Right lobe of liver (tissue), 6 donors: ENCODE measurements around the gene CXCR4. TPM values are rescaled to one million over a fixed set of nuclear protein-coding genes. Genes with fewer than 3 reads are reported as not detected.

ENCODE experiments used
- ATAC-seq, 4 donors: fragments of 200-7000 bp; cut with Tn5 transposase; one replicate each; pipeline ENCODE4 v1.9.1; 2020; ENCODE audit warnings: mild to moderate bottlenecking in 4 of 4, moderate library complexity in 4 of 4
- DNase-seq, 3 donors: peaks; one replicate each; pipeline ENCODE4 v3.0.0-alpha.2; 2020
- H3K27ac ChIP-seq, 3 donors: fragments of 200-600 bp; one replicate each; pipeline ENCODE4 v1.8.0; 2022
- H3K27me3 ChIP-seq, 2 donors: fragments of 200-600 bp; one replicate each; pipeline ENCODE4 v1.8.0; 2022
- H3K36me3 ChIP-seq, 4 donors: fragments of 200-600 bp; sonication (generic) in 1 of 4; one replicate each; pipeline versions ENCODE4 v1.5.1 to v1.8.0; 2017 to 2022; ENCODE audit warnings: control low read depth in 1 of 4
- H3K4me1 ChIP-seq, 4 donors: fragments of 200-600 bp; sonication (generic) in 1 of 4; one replicate each; pipeline versions ENCODE4 v1.5.1 to v1.8.0; 2017 to 2022; ENCODE audit warnings: control low read depth in 1 of 4
- H3K4me3 ChIP-seq, 3 donors: fragments of 200-600 bp; one replicate each; pipeline ENCODE4 v1.8.0; 2022
- H3K9me3 ChIP-seq, 4 donors: fragments of 200-600 bp; sonication (generic) in 1 of 4; one replicate each; pipeline versions ENCODE4 v1.5.1 to v1.8.0; 2017 to 2022; ENCODE audit warnings: control low read depth in 1 of 4
- POLR2A ChIP-seq: fragments of 450-650 bp; IDR thresholded peaks from one replicate; pipeline ENCODE4 v1.6.1; 2017; ENCODE audit warnings: antibody characterized with exemption, mild to moderate bottlenecking
- WGBS: methylation state at CpG from one replicate; pipeline ENCODE4 v1.1.6; 2018; ENCODE audit warnings: low coverage, low lambda C conversion rate; ENCODE audit not compliant: insufficient coverage; ENCODE audit errors: missing lambda C conversion rate; 5-methylcytosine and 5-hydroxymethylcytosine counted together
- intact Hi-C, 2 donors: fragments of 100-400 bp; cut with DNase I; formaldehyde crosslinking; loops; one replicate each; pipeline versions ENCODE4 v1.11.2 to v1.14.1; 2022
- total RNA-seq, 6 experiments: library from RNA; depleted of rRNA in 2 of 6; stranded (reverse); fragments of >200 nt in 2 of 6; fragmentation: NEBNext Ultra II Directional in 3 of 6; extraction: Animal tissue kit (Norgen Biotek cat#: 25700) in 3 of 6; gene quantifications; one replicate each; pipeline versions ENCODE4 v1.1.0 to v1.2.4, GENCODE V29; 2016 to 2023
- TF ChIP-seq, protein P1 (sequence below), 4 donors: fragments of 200-600 bp in 3 of 4; fragments of 450-650 bp in 1 of 4; IDR thresholded peaks; one replicate each; pipeline versions ENCODE4 v1.5.1 to v1.8.0; 2016 to 2022; ENCODE audit warnings: antibody characterized with exemption in 4 of 4, mild to moderate bottlenecking in 2 of 4
- donor health status: DM: no; HTN: yes; CAD: no.
- donor health status: DM: no; HTN: no; CAD: no.
- donor health status: DM: no; HTN: no; CAD: no.
- donor health status: DM: no; HTN: yes; CAD: no.
- donor health status: DM: no; HTN: yes; CAD: no.

CXCR4 gene
- total RNA-seq, 6 experiments from 2014 or later: 1.8 to 12.6 (median 6.9) TPM

DNA sequence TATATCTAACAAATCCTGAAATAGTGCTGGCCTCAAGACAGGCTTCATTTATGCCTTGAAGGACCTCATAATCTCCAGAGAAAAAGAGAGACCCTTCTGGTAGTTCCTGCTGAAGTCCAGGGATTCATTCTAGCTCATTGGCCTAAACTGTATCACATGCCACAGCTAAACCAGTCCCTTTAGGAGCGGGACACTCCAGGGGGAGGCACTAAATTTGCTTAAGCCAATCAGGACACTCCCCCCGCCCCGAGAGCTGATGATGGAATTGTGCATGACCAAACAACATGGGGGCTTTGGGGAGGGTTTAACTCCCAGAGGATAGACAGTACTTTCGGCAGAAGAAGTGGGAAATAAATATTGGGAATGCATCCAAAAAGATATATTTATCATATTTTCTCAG is 36.4 kb upstream of the CXCR4 start:
- Histone ChIP-seq H3K4me1 (no peaks in the 10 kb centered on the region), H3K4me3 (no peak overlapping the region), H3K36me3 (no peaks in the 10 kb centered on the region), H3K9me3 (no peaks in the 10 kb centered on the region), H3K27ac (no peak overlapping the region), H3K27me3 (no peaks in the 10 kb centered on the region)
- DNase-seq: no peak
- WGBS: 43% methylated on average over 3 of the region's 4 CpGs
- ATAC-seq: no peak
- intact Hi-C loops: no loop called here
- TF ChIP-seq POLR2A: no peak
- TF ChIP-seq, protein P1, sequence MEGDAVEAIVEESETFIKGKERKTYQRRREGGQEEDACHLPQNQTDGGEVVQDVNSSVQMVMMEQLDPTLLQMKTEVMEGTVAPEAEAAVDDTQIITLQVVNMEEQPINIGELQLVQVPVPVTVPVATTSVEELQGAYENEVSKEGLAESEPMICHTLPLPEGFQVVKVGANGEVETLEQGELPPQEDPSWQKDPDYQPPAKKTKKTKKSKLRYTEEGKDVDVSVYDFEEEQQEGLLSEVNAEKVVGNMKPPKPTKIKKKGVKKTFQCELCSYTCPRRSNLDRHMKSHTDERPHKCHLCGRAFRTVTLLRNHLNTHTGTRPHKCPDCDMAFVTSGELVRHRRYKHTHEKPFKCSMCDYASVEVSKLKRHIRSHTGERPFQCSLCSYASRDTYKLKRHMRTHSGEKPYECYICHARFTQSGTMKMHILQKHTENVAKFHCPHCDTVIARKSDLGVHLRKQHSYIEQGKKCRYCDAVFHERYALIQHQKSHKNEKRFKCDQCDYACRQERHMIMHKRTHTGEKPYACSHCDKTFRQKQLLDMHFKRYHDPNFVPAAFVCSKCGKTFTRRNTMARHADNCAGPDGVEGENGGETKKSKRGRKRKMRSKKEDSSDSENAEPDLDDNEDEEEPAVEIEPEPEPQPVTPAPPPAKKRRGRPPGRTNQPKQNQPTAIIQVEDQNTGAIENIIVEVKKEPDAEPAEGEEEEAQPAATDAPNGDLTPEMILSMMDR (IDR thresholded peaks at IDR 0.05): no peak

DNA sequence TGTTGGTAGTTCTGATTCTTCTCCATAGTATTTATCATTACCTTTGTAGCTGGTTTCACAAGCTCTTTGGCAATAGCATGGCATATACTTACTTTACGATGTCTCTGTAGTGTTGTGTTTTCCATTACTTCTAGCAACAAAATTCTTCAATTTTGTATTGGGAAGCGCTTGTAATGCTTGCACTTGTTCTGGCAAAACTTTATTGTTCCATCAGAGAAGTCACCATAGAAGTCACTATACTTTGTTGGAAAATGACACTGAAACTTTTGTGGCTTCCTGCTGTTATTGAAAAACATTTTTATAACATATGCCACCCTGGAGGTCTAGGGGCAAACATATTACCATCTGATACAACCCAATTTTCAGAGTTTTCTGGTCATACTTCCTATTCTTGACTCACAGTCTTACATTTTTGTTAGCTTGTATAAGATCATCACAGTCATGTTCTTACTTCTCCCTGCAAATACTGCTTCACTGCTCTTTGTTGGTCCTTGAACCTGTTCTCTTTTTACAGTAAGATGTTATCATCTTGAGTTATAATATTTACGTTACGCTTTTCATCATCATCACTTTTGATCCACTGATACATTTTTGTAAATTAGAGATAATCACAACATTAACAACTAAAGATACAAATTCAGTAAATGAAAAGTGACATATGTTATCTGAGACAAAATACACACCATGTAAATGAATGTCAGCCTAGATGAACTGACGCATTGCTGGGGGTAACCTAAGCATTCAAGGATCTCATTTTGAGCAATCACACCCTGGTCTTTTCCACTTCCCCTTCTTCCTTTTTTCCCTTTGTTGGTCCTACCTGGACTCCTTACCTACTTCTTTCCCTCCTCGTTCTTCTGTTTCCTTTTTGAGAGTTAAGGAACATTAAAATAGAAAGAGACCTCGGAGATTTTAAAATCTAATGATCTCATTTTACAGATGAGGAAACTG is 33.3 kb upstream of the CXCR4 start:
- ATAC-seq (no peak), DNase-seq (no peak)
- no peak overlapping the region for H3K4me3 ChIP-seq
- 55% methylated on average over 7 of the region's 7 CpGs for whole genome bisulfite sequencing
- intact Hi-C loops: no loop called here
- TF ChIP-seq POLR2A: no peak
- TF ChIP-seq, protein P1 (IDR thresholded peaks at IDR 0.05): no peak
- H3K36me3 ChIP-seq: no peaks in the 10 kb centered on the region
- no peak overlapping the region for H3K27ac ChIP-seq
- H3K4me1 ChIP-seq: no peaks in the 10 kb centered on the region
- no peaks in the 10 kb centered on the region for H3K27me3 ChIP-seq
- no peaks in the 10 kb centered on the region for H3K9me3 ChIP-seq

DNA sequence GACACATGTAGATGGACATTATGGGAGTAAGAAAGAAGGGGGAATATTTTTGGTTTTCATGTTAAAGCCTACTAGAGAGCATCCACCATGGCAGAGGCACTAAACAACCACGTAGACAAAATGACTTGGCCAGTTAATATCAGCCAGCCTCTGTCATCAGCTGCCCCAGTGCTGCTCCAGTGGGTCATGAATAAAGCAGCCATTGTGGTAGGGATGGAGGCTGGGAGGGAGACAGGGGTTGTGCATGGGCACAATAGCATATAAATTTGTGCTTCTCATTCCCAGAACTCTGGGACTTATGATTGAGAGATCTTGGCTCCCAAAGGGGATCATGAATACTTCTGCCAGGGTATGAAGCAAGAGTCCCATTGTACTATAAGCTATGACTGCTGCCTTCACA is 31.1 kb upstream of the CXCR4 start:
- no peak overlapping the region for H3K4me3 ChIP-seq

DNA sequence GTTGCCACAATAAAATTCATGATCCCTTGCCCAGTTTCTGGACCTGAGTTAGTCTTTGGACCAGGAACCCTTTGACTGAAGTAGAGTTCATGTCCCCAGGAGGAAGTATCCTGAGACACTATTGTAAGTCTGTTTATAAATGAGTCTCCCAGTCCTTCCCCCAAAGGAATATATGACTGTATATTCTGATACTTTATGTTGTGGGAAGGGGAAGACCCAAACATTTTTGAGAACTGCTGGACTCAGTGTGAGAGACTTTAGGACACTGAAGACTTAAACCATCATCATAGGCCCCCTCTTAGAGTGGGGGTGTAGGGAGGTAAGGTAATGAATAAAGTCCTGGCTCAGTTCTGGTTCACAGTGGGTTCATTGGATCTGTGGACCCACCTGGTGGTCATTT is 28.6 kb upstream of the CXCR4 start:
- H3K27me3 ChIP-seq: no peaks in the 10 kb centered on the region
- TF ChIP-seq, protein P1 (IDR thresholded peaks at IDR 0.05): no peak
- no peak for TF ChIP-seq POLR2A
- ATAC-seq: no peak
- H3K27ac ChIP-seq: no peak overlapping the region
- no peaks in the 10 kb centered on the region for H3K36me3 ChIP-seq
- intact Hi-C loops: no loop called here
- H3K9me3 ChIP-seq: no peaks in the 10 kb centered on the region
- no peak overlapping the region for H3K4me3 ChIP-seq
- no peaks in the 10 kb centered on the region for H3K4me1 ChIP-seq
- no peak for DNase-seq

More for the DNA sequence above, 31.1 kb upstream of the CXCR4 start:
- no peak for DNase-seq
- no peak for ATAC-seq
- TF ChIP-seq, protein P1 (IDR thresholded peaks at IDR 0.05): no peak
- TF ChIP-seq POLR2A: no peak
- Histone ChIP-seq H3K36me3 (no peaks in the 10 kb centered on the region), H3K4me1 (no peaks in the 10 kb centered on the region), H3K27ac (no peak overlapping the region), H3K27me3 (no peaks in the 10 kb centered on the region), H3K9me3 (no peaks in the 10 kb centered on the region)
- WGBS: 67% methylated on average over 1 of the region's 1 CpG
- intact Hi-C loops: no loop called here
